Measurements from ENCODE around the gene GPC1. TPM values are rescaled to one million over a fixed set of nuclear protein-coding genes. Genes with fewer than 3 reads are reported as not detected.
A peak's percentile ranks its signal among the peaks of the same experiment; 100 is the strongest.

GPC1 gene
- total RNA-seq, 1 donor: 54.3 TPM

DNA sequence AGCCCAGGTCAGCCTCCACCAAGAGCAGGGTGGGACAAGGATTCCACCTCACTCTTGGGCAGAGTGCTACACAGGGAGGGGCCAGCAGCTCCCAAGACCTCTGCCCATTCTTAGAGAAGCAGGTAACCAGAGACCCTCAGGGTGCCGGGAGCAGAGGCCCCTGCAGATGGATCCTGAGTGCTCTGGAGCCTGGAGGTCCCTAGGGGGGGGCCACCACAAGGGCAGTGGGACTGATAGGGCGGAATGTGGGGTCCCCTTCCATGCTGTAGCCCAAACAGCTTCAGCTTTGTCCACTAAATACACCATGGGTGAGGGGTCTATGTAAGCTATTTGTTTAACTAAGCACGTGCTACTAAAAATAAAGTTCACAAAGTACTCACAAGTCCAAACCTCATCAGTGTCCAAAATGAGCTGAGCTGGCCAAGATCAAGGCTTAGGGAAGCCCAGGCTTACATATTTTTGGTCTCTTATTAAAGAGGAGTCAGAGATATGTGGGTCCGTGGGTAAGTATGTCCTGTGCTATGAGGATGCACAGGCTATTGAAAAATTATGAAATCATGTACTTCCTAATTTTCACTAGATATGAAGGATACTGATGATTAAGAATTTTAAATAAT, 21.5 kb upstream of the GPC1 start:
- Histone ChIP-seq H3K4me2 (ENCODE audit: insufficient read depth, low read length) (no peak overlapping the region), H3K27me3 (ENCODE audit: insufficient read depth, low read length) (no peaks in the 10 kb centered on the region), H2AFZ (ENCODE audit: low read length) (no peak overlapping the region), H4K20me1 (ENCODE audit: insufficient read depth, low read length) (no peaks in the 10 kb centered on the region), H3K9me3 (ENCODE audit: low read depth, low read length) (no peaks in the 10 kb centered on the region), H3K27ac (ENCODE audit: low read depth, low read length) (no peak overlapping the region), H3K36me3 (ENCODE audit: insufficient read depth, low read length) (no peaks in the 10 kb centered on the region), H3K4me3 (ENCODE audit: insufficient read depth, low read length) (no peak overlapping the region), H3K79me2 (ENCODE audit: insufficient read depth, low read length) (no peaks in the 10 kb centered on the region), H3K4me1 (ENCODE audit: insufficient read depth, low read length) (no peaks in the 10 kb centered on the region)
- TF ChIP-seq, protein P1, sequence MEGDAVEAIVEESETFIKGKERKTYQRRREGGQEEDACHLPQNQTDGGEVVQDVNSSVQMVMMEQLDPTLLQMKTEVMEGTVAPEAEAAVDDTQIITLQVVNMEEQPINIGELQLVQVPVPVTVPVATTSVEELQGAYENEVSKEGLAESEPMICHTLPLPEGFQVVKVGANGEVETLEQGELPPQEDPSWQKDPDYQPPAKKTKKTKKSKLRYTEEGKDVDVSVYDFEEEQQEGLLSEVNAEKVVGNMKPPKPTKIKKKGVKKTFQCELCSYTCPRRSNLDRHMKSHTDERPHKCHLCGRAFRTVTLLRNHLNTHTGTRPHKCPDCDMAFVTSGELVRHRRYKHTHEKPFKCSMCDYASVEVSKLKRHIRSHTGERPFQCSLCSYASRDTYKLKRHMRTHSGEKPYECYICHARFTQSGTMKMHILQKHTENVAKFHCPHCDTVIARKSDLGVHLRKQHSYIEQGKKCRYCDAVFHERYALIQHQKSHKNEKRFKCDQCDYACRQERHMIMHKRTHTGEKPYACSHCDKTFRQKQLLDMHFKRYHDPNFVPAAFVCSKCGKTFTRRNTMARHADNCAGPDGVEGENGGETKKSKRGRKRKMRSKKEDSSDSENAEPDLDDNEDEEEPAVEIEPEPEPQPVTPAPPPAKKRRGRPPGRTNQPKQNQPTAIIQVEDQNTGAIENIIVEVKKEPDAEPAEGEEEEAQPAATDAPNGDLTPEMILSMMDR (IDR thresholded peaks at IDR 0.05; ENCODE audit: extremely low read depth, low read depth, low read length): no peak
- DNase-seq (ENCODE audit: insufficient read length, low spot score, missing footprints): peak; percentile 43

DNA sequence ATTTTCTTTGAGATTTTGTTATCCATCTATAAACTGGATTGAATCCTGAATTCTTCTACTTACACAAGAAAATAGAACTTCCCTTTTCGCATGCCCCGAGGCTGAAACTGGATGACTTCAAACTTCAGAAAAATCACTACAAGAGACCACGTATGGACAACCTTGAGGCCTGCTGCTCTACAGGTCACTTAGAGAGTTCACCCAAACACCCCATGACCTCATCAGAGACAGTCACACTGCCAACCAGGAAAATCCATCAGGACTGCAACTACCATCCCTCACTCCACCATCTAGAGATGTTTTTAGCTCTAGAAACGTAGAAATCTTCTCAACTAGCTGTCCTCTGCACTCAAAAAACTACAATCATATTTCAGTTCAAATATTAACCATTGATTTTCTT, 18.6 kb upstream of the GPC1 start:
- H3K27ac ChIP-seq (ENCODE audit: low read depth, low read length): no peak overlapping the region
- no peak overlapping the region for H3K4me3 ChIP-seq (ENCODE audit: insufficient read depth, low read length)
- H3K4me1 ChIP-seq (ENCODE audit: insufficient read depth, low read length): no peaks in the 10 kb centered on the region
- peak; percentile 14 for DNase-seq (ENCODE audit: insufficient read length, low spot score, missing footprints)
- H3K79me2 ChIP-seq (ENCODE audit: insufficient read depth, low read length): no peaks in the 10 kb centered on the region
- TF ChIP-seq, protein P1 (IDR thresholded peaks at IDR 0.05; ENCODE audit: extremely low read depth, low read depth, low read length): no peak
- H3K36me3 ChIP-seq (ENCODE audit: insufficient read depth, low read length): no peaks in the 10 kb centered on the region
- no peaks in the 10 kb centered on the region for H3K27me3 ChIP-seq (ENCODE audit: insufficient read depth, low read length)
- H2AFZ ChIP-seq (ENCODE audit: low read length): no peak overlapping the region
- no peak overlapping the region for H3K4me2 ChIP-seq (ENCODE audit: insufficient read depth, low read length)
- H3K9me3 ChIP-seq (ENCODE audit: low read depth, low read length): peaks cover 3% of the 10 kb centered on the region
- no peaks in the 10 kb centered on the region for H4K20me1 ChIP-seq (ENCODE audit: insufficient read depth, low read length)

DNA sequence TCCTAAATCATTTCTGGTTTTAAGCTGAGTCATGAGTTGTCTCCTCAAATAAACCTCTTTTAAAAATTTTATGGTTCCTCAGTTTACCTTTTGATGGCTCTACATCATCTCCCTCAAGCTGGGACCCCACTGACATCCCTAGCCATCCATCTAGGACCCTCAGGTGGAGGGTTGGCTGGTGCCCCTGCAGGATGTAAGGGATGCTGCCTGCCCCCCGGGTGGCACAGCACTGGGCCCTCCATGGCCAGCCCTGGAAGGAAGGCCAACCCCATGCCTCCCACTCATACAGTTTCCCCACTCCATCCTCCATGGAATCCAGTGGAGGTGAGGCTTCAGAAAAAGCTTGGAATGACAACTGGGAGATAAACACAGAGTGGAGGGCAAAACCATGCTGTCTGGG, 17.2 kb upstream of the GPC1 start:
- no peak overlapping the region for H3K27ac ChIP-seq (ENCODE audit: low read depth, low read length)
- H3K79me2 ChIP-seq (ENCODE audit: insufficient read depth, low read length): no peaks in the 10 kb centered on the region
- peak; percentile 3 for DNase-seq (ENCODE audit: insufficient read length, low spot score, missing footprints)
- H3K4me1 ChIP-seq (ENCODE audit: insufficient read depth, low read length): no peaks in the 10 kb centered on the region
- TF ChIP-seq, protein P1 (IDR thresholded peaks at IDR 0.05; ENCODE audit: extremely low read depth, low read depth, low read length): no peak
- no peak overlapping the region for H3K4me2 ChIP-seq (ENCODE audit: insufficient read depth, low read length)
- no peaks in the 10 kb centered on the region for H3K27me3 ChIP-seq (ENCODE audit: insufficient read depth, low read length)
- H3K9me3 ChIP-seq (ENCODE audit: low read depth, low read length): peaks cover 3% of the 10 kb centered on the region
- no peaks in the 10 kb centered on the region for H3K36me3 ChIP-seq (ENCODE audit: insufficient read depth, low read length)
- no peak overlapping the region for H3K4me3 ChIP-seq (ENCODE audit: insufficient read depth, low read length)
- no peak overlapping the region for H2AFZ ChIP-seq (ENCODE audit: low read length)
- no peaks in the 10 kb centered on the region for H4K20me1 ChIP-seq (ENCODE audit: insufficient read depth, low read length)

DNA sequence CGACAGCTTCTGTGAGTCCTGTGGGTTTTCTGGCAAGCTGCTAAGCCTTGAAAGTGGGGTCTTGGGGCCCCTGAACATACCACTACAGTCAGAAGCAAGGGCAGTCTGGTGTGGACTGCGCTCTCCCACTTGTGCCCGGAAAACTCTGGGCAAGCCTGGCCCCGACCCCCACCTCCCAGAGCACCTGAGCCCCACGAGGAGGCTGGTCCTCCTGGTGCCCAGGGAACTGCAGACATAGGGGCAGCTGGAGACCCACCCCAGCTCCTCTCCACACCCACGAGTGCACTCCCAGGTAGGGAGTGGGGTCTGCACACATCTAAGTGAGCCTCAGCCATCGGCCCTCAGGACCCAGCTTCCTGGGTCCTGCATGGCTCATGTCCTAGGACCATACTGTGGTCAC, 16.2 kb upstream of the GPC1 start:
- Histone ChIP-seq H2AFZ (ENCODE audit: low read length) (no peak overlapping the region), H4K20me1 (ENCODE audit: insufficient read depth, low read length) (no peaks in the 10 kb centered on the region), H3K4me1 (ENCODE audit: insufficient read depth, low read length) (no peaks in the 10 kb centered on the region), H3K79me2 (ENCODE audit: insufficient read depth, low read length) (no peaks in the 10 kb centered on the region), H3K4me3 (ENCODE audit: insufficient read depth, low read length) (no peak overlapping the region), H3K27ac (ENCODE audit: low read depth, low read length) (no peak overlapping the region), H3K9me3 (ENCODE audit: low read depth, low read length) (peaks cover 3% of the 10 kb centered on the region), H3K4me2 (ENCODE audit: insufficient read depth, low read length) (no peak overlapping the region), H3K27me3 (ENCODE audit: insufficient read depth, low read length) (no peaks in the 10 kb centered on the region), H3K36me3 (ENCODE audit: insufficient read depth, low read length) (no peaks in the 10 kb centered on the region)
- TF ChIP-seq, protein P1 (IDR thresholded peaks at IDR 0.05; ENCODE audit: extremely low read depth, low read depth, low read length): no peak
- DNase-seq (ENCODE audit: insufficient read length, low spot score, missing footprints): peak; percentile 22
